LHCN-M2 (cell line): Measurements from ENCODE around the gene TFF3. TPM values are rescaled to one million over a fixed set of nuclear protein-coding genes. Genes with fewer than 3 reads are reported as not detected.

Experiments used
- DNase-seq: peaks from one replicate; pipeline ENCODE4 v3.0.0-alpha.2; 2012; ENCODE audit warnings: low read depth
- total RNA-seq: library from RNA; depleted of rRNA; stranded (reverse); fragments of >200 nt; gene quantifications from 2 replicates; pipeline ENCODE4 v1.2.3, GENCODE V29; 2014; rRNA removed

Gene TFF3
- total RNA-seq, 1 experiment from 2014 or later, result not detected

DNA sequence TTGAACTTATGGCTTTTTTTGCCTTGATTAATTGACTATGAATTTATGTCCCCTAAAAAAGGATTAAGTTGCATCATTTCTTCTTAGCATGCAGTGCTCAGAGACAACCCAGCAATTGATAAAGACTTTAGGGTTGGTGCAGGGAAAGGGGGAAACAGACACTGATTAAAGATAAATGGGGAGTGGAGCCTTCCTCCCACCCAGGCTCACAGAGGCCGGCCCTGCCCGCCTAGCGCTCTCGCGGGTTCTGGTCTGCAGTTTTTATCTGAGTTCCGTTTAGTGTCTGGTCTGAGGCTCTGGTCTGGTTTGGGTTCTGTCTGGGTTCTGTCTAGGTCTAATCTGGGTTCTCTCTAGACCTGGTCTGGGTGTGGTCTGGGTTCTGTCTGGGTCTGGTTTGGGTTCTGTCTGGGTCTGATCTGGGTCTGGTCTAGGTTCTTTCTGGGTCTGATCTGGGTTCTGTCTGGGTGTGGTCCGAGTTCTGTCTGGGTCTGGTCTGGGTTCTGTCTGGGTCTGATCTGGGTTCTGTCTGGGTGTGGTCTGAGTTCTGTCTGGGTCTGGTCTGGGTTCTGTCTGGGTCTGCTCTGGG is 48.1 kb downstream of the TFF3 start:
- no peak for DNase-seq

DNA sequence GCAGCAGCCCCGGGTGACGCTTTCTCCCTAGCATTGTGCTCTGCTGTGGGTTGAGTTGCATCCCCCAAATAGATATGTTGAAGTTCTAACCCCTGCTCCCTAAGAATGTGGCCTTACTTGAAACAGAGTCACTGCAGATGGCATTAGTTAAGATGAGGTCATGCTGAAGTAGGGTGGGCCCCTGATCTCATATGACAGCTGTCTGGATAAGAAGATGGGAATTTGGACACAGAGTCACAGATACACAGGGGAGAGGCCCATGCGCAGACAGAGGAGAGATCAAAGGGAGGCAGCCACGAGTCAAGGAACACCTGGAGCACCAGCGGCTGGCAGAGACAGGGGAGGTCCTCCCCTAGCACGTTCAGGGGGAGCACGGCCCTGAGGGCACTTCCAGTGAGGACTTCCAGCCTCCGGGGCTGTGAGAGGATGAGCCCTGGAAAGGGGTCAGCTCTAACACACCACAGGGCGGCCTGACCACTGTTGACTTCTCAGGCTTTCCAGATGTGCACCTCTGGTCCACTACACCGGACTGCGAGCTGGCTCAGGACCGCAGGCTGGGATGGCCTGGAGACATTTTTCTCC is 49.9 kb downstream of the TFF3 start:
- no peak for DNase-seq

DNA sequence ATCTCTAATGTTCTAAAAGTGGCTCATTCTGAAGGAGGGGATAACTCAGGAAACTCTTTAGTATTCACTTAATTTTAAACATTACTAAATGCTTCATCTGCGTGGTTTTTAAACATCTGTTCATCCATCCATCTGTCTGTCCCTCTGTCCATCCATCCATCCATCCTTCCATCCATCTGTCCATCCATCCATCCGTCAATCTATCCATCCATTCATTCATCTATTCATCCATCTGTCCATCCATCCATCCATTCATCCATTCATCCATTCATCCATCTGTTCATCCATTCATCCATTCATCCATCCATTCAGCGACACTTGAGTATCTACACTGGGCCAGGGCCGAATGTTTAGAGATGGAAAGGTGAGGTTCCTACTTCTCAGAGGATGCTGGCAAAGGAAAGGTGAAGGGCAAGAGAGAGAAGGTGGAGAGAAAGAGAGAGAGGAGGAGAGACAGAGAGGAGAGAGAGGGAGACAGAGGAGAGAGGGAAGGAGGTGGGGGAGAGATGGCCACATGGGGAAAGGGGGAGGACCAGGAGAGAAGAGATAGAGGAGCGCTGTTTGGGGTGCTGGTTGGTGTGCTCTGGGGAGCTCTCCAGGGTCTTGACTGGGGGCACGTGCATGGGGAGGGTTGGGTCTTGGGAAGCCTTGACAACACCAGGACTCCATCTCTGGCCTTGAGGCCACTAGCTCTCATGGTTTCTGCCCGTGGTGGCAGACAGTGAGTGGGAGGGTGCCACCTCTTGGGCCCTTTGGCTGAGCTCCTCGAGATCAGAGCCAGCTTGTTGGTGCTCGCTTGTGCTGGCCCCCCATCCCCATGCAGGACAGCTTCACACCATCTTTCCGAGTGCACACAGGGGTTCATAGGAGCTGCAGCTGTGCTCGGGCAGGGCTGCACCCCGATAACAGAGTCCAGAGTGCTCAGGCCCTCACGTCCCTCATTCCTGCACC is 50.7 kb downstream of the TFF3 start:
- DNase-seq, result no peak

DNA sequence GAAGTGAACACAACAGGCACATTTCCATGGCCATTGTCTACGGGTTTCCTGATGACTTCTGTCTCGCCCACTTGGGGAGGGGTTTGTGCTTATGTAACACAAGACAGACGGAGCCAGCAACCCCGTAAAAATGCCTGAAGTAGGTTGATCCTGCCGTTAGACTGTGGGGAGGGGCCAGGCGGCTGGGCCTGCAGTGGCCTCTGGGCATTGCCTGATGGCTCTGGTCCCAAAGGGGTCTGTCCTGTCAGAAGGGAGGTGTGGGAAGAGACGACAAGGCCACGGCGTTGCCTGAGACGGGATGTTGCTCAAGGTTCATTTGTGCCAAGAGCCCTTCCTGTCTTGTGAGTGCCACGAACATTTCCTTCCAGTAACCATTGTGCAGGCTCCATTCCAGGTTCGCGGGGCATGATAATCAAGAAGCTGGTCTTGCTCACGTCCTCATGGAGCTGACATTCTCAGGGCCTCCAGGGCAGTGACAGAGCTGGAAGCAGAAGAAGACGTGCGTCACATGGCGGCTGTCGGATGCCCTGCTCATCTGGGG is 51.5 kb downstream of the TFF3 start:
- DNase-seq, result no peak

DNA sequence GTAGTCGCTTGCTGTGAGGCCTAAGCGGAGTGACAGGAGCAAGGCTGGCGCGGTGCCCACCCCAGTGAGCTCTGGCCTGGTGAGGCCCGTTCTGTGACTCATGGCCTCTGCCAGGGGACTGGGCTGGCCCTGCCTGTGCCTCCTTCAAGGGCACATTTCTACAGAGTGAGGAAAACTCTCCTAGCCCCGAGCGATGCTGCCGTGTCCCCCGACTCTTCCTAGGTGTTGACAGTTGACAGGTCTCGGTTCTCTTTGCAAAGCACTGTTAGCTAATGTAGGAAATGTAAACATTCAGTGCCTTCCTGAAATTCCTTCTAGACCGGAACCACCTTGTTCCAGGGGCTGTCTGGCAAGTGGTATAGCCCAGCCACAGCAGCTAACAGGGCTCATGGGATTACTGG is 52.4 kb downstream of the TFF3 start:
- DNase-seq, result no peak

DNA sequence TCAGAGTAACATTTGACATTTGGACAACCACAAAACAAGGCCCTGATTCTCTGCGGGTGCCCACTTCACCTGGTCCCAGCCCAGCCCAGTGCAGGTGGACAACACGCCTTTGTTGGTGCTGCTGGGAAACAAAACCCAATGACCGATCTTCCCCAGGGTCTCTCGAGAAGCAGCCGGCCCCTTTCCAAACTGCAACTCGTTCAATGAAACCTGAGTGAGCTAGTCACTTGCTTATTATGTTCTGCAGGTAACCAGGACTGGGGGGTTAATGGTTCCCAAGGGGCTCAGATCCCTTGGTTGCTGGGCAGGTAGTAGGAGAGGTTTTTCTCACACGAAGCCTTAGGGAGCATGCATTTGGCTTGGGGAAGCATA is 53.4 kb downstream of the TFF3 start:
- no peak for DNase-seq

Other genes with a start within 250 kb of the TFF3 start
- not detected in 2 replicates for gene UMODL1, start 244.1 kb downstream of the TFF3 start, total RNA-seq
- not detected in 2 replicates for gene ABCG1, start 96.3 kb downstream of the TFF3 start, total RNA-seq
- gene TFF2, start 35.6 kb upstream of the TFF3 start, total RNA-seq, result not detected in 2 replicates
- gene TFF1, start 51.1 kb upstream of the TFF3 start, total RNA-seq, result not detected in 2 replicates
- gene TMPRSS3, start 80.6 kb upstream of the TFF3 start, total RNA-seq, result not detected in 2 replicates
- not detected in 2 replicates for gene UBASH3A, start 88.5 kb upstream of the TFF3 start, total RNA-seq
- gene RSPH1, start 180.8 kb upstream of the TFF3 start, total RNA-seq, result not detected in 2 replicates
- gene SLC37A1, start 198.4 kb upstream of the TFF3 start, total RNA-seq, result not detected in 2 replicates